Peyer's patch (tissue), 4 donors: Measurements from ENCODE around the gene ADGRD1.

ENCODE experiments used
- CTCF ChIP-seq, 6 experiments: fragments of 450-650 bp in 4 of 6; fragments of 200-600 bp in 2 of 6; sonication (generic) in 1 of 6; IDR thresholded peaks; one replicate each; pipeline ENCODE4 v1.5.1; 2017 to 2019; ENCODE audit warnings: antibody characterized with exemption in 6 of 6, mild to moderate bottlenecking in 3 of 6, moderate library complexity in 1 of 6
- POLR2A ChIP-seq, 2 donors: fragments of 450-650 bp; IDR thresholded peaks; one replicate each; pipeline ENCODE4 v1.5.1; 2017; ENCODE audit warnings: antibody characterized with exemption in 2 of 2, mild to moderate bottlenecking in 2 of 2, moderate library complexity in 2 of 2

DNA sequence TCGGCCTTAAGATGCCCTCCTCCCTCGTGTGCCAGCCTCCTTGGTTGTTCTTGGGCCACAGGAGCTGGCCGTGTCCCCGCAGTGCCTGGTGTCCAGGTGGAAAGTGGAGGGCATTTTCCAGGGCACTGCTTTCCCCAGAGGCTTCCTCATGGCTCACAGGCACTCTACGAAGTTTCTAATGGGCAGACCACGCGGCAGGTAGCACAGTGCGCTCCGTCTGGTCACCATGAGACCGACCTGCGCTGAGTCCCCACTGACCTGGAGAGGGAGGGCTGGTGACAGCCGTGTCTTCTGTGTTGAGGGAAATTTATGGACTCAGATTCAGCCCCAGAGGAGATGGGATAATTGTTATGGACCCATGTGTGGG, 186.3 kb downstream of the ADGRD1 start:
- TF ChIP-seq POLR2A (IDR thresholded peaks at IDR 0.05) (no peak), CTCF (IDR thresholded peaks at IDR 0.05) (no peak)
